HG03565 (cell line): ENCODE data around the gene NELFB.
A peak's percentile ranks its signal among the peaks of the same experiment; 100 is the strongest.
"Not testable (repeated sequence)": the region's sequence is repeated elsewhere in the genome, so short reads cannot be mapped to it uniquely, and the experiment has no call there.

Experiments used
- ATAC-seq: cut with Tn5 transposase; IDR thresholded peaks from one replicate; pipeline ENCODE4 v1.9.1; 2021; ENCODE audit warnings: mild to moderate bottlenecking, moderate library complexity; ENCODE audit not compliant: unreplicated experiment

NELFB gene

DNA sequence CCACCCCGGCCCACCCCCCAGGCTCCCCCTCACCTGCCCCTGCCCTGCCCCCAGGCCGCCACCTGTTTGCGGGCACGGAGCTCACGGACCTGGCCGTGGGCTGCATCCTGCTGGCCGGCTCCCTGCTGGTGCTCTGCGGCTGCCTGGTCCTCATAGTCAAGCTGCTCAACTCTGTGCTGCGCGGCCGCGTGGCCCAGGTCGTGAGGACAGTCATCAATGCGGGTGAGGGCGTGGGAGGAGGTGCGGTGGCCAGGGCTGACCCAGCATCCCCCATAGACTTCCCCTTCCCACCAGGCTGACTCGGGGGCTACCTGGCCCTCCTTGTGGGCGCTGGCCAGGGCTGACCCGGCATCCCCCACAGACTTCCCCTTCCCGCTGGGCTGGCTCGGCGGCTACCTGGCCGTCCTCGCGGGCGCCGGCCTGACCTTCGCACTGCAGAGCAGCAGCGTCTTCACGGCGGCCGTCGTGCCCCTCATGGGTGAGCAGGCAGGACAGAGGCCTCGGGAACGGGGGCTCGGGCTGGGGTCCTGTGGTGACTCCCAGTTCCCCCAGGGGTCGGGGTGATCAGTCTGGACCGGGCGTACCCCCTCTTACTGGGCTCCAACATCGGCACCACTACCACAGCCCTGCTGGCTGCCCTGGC lies 21.0 kb upstream of the NELFB start:
- ATAC-seq, result no peak

DNA sequence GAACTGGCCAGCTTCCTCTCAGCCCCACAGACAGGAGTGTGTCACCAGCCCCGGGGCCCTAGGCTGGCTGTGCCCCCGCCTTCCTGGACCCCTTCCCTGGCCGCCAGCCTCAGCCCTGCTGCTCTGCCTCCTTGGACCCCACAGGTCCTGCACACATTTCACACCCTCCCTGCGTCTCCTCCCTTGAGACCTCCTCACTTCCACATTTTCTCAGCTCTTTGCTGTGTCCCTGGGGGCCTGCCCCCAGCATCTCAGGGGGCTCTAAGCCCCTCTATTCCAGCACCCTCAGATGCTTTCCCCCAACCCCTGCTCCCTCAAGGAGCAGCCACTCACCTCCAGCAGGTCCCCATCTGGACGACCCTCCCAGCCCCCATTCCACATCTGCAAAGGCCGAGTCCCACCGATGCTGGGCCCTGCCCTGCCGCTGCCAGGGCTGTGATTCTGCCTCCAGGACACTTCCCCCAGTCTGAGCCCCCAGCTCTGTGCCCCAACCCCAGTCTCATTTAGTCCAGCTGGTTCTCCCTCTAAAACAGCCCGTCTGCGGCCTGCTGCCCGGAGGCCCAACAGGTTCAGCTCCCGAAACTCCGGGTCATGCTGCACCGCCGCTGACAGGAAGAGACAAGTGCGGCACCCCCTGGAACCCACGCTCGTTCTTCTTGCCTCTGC lies 20.2 kb upstream of the NELFB start:
- no peak for ATAC-seq

DNA sequence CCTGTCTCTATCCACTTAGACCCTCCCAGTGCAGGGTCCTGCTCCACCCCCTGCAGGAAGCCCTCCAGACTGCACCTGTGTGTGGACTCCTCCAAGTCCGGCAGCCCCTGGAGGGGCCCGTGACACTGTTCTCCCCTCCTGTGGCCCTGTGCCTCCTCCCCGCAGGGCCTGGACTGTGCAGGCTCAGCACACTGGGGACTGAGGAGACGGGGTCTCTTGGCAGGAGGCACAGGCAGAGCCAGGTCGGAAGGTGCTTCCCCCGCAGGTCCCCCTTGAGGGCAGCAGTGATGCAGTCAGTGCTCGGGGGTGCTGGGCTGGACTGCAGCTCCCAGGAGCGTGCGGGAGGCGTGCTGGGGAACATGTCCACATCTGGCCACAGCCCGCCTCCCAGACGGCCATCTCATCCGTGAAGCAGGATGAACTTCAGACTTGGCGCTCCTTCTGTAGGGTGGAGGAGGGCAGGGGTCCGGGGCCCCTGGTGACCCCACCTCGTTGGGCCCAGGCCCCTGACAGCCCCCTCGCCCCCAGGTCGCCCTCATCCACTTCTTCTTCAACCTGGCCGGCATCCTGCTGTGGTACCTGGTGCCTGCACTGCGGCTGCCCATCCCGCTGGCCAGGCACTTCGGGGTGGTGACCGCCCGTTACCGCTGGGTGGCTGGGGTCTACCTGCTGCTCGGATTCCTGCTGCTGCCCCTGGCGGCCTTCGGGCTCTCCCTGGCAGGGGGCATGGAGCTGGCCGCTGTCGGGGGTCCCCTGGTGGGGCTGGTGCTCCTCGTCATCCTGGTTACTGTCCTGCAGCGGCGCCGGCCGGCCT lies 19.5 kb upstream of the NELFB start:
- ATAC-seq, result no peak

DNA sequence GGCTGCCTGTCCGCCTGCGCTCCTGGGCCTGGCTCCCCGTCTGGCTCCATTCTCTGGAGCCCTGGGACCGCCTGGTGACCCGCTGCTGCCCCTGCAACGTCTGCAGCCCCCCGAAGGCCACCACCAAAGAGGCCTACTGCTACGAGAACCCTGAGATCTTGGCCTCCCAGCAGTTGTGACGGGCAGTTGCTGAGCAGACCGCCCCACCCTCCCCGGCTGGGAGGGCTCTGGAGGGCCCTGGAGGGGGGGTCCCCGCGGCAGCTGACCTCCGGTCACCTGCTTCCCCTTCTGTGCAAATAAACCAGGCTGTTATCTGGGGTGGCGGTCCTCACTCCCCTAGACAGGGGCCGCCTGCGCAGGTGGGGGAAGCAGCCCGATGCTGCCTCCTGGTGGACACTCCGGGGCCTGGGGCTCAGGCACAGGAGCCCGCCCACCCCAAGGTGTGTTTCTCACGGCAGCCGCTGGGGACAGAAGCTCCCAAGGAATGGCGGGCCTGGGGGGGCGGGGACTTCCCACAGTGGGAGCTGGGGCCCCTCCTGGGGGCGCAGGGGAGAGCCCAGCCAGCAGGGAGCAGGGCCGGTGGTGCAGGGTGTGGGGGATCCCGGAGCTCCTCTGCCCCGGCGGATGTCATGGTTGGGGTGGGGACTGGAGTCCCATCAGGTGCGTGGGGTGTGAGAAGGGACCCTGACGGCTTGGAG lies 18.7 kb upstream of the NELFB start:
- no peak for ATAC-seq

DNA sequence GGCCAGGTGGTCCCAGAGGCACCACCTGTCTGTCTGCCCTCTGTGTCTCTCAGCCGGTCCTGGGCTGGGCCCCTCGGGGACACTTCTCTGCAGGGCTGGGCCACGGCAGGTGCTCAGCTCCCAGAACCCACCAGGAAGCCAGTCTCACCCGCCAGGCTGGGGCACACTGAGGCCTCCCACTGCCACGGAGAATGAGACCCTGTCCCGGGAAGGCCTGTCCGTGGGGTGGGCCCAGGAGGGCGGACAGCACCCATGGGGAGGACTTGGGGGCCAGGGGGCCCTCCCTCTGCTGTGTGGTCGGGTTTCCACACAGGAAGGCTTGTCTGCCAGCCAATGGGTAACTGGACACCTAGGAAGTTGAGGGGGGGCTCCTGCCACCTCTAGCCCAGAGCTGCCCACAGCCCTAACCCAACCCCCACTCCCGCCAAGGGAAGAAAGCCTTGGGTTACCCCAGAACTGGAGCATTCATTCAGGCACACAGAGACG lies 18.1 kb upstream of the NELFB start:
- ATAC-seq, result no peak

DNA sequence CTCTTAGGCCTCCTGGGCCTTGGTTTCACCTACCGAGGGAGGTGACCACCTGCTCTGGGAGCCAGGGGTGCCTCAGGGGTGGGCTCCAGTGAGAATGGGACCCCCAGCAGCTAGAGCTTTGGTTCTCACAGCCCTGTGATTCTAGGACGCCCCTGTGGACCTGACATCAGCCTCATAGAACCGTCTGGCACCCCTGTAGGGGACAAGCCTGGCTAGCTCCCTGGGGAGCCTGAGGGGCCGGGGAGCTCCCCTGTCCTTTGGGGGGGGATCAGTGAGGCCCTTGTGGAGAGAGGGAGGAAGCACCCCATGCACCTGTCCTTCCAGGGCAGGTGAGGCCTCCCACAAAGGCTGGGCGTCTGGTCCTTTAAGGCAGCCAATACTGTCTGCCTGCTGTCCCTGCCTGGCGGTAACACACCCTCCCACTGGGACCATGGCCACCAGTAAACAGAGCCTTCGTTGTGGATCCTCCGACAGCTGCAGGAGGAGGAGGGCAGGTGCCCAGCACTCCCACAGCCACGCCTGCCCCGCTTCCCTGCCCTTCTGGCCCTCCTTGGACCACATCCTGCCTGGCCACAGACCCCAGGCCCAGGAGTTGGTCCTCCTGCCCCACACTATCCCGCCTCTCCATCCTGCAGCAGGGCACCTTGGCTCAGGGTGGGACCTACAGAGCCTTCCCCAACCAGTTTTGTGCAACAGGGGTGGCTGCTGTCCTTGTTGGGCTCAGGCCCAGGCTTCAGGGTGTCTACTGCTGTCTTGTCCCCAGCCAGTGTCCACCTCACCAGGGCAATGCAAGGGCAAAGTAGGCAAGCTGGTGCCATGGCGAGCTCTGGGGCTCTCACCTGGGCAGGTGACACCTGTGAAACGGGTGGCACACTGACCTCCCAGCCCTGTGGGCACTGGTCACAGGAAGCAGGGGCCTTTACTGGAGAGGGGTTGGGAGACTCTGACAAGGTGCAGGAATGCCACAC lies 17.1 kb upstream of the NELFB start:
- ATAC-seq, result no peak

DNA sequence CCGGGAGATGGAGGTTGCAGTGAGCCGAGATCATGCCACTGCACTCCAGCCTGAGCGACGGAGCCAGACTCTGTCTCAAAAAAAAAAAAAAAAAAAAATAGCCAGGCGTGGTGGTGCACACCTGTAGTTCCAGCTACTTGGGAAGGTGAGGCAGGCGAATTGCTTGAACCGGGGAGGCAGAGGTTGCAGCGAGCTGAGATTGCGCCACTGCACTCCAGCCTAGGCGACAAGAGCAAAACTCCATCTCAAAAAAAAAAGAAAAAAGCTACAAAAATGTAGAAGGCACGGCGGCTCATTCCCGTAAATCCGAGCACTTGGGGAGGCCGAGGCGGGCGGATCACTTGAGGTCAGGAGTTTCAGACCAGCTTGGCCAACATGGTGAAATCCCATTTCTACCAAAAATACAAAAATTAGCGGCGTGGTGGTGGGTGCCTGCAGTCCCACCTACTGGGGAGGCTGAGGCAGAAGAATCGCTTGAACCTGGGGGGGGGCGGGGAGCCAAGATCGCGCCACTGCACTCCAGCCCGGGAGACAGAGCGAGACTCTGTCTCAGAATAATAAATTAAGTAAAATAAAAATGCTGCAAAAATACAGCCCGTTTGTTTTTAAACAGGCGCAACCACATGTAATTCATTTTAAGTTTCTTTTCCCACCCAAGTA lies 15.5 kb upstream of the NELFB start:
- ATAC-seq, result not testable (repeated sequence)

DNA sequence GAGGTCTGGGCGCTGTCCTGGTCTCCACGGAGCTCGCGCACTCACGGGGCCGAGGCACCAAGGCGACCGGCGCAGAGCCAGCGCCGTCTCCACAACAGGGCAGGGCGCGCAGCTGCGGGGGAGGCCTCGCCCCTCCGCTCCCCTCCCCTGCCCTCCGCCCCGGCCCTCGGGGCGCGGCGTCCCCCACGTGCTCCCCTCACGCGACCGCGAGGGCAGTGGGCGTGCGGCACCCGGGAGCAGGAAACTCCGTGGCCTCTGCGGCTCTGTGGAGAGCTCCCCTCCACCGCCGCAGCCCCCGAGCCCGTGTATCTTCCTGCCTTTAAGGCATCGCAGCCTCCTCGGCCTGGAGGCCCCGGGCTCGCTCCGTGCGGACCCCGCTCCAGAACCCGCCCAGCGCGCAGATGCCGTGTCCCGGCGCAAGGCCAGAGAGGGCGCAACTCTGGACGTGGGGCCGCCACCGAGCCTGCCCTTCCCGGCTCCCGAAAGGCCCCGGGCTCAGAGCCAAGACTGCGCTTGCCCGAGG lies 14.7 kb upstream of the NELFB start:
- peak; percentile 18 for ATAC-seq

DNA sequence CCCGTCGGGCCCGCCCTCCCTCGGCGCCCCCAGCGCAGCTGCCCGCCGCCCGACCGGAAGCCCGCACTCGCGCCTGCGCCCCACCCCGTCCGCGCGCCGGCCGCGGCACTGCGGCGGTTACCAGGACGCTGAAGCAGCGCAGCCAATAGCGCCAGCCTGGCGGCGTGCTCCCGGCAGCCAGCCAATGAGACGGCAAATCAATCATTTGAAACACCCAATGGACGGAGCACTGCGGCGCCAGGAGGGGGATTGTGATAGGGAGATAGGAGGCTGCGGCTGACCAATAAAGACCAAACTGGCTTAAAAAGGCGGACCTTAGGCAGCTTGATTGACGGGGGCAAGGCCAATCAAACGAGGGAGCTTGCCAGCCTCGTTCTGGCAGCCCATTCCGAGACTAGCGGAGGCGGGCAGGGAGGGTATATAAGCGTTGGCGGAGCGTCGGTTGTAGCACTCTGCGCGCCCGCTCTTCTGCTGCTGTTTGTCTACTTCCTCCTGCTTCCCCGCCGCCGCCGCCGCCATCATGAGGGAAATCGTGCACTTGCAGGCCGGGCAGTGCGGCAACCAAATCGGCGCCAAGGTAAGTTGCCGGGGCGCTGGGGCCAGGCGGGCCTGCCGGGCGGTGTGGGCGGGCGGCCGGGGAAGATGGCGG lies 14.2 kb upstream of the NELFB start, which contains the start of gene TUBB4B:
Gene TUBB4B (plus strand): TSS at position 447 of the 649 bp plus-strand sequence. CDS start 74 bp downstream, at position 521.
- ATAC-seq, result peak; percentile 70

DNA sequence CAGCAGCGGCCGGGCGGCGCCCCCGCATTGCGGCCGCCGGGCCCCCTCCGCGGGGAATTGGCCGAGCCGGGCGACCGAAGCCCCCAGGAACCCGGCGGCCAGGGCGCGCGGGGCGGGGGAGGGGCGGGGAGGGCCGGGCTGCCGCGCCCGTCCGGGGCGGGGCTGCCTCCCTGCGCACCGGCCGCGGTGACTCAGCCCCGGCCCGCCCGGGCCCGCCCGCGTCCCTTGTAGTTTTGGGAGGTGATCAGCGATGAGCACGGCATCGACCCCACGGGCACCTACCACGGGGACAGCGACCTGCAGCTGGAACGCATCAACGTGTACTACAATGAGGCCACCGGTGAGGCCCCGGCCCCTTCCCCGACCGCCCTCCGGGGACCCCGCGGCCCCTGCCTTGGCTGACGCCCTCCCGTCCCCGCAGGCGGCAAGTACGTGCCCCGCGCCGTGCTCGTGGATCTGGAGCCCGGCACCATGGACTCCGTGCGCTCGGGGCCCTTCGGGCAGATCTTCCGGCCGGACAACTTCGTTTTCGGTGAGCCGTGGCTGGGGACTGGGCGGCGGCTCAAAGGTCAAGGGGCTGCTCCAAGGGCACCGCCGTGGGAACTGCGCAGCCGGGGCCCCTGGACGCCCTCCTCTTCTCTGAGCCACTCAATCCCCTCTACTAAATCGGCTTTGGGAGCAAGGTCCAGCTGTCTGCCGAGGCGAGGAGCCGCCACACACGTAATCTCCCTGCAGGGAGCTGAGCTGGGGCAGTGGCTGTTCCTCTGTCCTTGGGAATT lies 13.4 kb upstream of the NELFB start:
- ATAC-seq, result no peak

DNA sequence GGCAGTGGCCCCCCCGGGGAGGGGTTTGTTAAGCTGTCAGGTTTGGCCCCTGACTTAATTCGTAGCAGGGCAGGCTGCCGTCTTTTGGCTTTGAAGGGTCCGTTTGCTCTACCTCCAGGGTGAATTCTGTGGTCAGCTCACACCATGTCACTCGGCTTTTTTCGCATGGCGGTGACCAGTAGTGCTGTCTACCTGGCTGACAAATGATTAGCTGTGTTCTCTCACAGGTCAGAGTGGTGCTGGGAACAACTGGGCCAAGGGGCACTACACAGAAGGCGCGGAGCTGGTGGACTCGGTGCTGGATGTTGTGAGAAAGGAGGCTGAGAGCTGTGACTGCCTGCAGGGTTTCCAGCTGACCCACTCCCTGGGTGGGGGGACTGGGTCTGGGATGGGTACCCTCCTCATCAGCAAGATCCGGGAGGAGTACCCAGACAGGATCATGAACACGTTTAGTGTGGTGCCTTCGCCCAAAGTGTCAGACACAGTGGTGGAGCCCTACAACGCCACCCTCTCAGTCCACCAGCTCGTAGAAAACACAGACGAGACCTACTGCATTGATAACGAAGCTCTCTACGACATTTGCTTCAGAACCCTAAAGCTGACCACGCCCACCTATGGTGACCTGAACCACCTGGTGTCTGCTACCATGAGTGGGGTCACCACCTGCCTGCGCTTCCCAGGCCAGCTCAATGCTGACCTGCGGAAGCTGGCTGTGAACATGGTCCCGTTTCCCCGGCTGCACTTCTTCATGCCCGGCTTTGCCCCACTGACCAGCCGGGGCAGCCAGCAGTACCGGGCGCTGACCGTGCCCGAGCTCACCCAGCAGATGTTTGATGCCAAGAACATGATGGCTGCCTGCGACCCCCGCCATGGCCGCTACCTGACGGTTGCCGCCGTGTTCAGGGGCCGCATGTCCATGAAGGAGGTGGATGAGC lies 12.6 kb upstream of the NELFB start:
- ATAC-seq, result no peak

DNA sequence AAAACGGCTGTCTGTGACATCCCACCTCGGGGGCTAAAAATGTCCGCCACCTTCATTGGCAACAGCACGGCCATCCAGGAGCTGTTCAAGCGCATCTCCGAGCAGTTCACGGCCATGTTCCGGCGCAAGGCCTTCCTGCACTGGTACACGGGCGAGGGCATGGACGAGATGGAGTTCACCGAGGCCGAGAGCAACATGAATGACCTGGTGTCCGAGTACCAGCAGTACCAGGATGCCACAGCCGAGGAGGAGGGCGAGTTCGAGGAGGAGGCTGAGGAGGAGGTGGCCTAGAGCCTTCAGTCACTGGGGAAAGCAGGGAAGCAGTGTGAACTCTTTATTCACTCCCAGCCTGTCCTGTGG lies 11.9 kb upstream of the NELFB start:
- not testable (repeated sequence) for ATAC-seq

DNA sequence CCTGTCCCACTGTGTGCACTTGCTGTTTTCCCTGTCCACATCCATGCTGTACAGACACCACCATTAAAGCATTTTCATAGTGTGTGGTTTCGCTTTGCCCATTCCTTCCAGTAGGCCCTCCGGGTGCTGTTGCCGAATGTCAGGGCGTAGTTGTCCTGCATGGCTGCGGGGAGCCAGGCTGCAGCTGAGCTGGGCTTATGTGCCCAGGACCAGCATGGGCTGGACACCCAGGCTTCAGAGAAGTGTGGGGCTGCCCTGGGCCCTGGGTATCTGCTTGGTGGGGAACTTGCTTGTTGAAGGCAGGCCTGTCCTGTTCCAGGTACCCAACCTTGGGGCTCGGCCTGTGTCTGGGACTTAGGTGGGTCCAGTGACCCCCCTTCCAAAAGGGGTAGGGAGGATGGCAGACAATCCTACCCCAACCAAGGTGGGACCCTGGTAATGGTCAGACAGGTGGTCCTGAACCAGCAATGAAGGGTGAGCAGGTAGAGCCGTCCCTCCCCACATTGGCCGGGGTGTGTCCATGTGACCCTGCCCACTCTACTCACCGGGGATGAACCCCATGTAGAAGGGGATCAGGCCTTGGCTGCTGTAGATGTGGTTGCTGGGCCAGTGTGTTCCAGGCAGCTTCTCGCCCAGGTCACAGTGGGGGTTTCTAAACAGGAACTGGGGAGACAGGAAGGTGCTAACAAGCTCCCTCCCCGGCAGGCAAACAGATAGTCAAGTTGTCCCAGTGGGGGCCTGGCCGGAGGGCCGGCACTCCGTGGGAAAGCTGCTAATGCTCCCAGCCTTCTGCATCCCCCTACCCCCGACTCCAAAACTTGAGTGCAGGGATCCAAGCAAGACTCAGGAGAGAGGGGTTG lies 11.3 kb upstream of the NELFB start:
- no peak for ATAC-seq

DNA sequence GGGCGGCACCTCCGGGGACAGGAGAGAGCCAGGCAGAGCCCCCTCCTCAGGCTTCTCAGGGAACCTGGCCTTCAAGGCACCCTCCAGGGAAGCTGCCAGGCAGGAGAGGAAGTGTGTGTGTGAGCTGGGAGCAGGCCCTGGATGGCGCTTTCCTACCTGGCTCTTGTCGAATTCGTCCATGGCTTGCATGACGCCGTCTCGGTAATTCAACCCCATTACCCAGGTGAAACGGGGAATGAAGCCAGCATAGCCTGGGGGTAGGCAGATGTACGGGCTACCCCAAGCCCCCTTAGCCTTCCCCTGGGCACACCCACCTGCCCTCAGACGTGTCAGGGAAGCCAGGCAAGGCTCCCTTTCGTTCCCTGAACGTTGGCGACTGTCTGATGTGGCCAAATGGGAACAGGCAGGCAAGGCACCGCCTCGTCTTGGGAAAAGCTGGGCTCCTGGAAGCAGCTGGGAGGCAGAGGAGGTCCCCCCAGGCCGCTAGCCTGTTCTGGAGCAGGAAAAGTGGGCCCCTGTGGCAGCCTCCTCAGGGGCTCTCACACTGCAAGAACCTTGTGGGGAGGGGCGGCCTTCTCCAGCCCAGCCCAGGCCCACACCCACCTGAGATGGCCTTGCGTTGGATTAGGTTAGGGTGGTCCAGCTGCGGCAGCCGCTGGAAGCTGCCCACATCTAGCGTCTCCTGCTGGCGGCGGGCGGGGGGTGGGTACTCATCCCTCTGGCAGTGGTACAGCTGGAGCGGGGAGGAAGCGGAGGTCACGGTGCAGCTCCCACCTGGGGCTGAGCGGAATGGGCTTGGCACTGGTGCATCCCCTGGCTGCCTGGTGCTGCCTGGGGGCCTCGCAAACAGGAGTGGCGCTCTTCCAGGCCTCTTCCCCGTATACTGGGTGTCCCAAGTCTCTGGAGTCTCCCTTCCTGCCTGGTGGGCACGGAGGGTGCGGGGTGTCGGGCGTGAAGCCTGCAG lies 10.4 kb upstream of the NELFB start:
- ATAC-seq, result no peak
